ENCODE results near the gene ABCB8. TPM values are rescaled to one million over a fixed set of nuclear protein-coding genes. Genes with fewer than 3 reads are reported as not detected.
A peak's percentile ranks its signal among the peaks of the same experiment; 100 is the strongest.

The ABCB8 gene
- total and polyA plus RNA-seq, 9 of the 15 experiments (the other 6 are each of a cell fraction or from before 2014, with no cell fraction given), result 7.6 to 106 (median 36.3) TPM

DNA sequence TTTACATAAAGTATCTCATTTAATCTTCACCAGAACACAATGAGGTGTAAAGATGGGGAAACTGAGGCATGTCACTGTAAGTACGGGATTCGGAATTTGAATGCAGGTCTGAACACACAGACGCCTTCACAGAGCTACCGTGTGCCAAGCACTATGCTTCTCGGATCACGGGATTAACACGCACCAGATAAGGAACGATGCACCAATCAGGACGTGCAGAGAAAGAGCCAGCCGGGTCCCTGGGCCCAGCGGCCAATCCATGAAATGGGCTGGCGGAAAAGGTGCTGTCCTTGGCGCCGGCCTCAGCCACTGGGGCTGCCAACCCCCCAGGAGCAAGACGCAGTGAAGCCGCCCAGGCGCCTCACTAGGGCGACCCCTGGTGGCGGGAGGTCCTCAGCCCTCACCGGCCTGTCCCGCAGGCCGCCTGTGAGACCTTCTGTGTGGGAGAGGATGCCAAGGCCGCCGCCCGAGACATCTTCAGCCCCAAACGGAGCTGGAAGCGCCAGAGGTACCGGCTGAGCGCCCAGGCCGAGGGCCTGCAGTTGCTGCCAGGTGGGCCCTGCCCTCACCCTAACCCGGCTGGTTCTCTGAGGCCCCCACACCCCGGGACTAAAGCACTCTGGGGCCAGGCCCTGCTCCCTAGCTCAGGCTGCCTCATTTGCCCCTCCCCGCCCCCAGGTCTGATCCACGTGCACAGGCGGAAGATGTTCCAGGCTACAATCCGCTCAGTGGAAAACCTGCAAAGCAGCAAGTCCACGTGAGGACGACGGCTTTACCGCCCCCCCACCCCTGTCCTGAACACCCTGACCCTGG, 19.5 kb upstream of the ABCB8 start (continued):
- TF ChIP-seq IRF9 (tag; IDR thresholded peaks at IDR 0.05) (no peak), VEZF1 (CRISPR knock-in tag; IDR thresholded peaks at IDR 0.05) (peak; percentile 71), LARP7 (IDR thresholded peaks at IDR 0.05) (no peak), ZMIZ1 (IDR thresholded peaks at IDR 0.05; ENCODE audit: low read depth in 2 of 2, low read length in 2 of 2) (no peak; a peak in 1 of 4 replicates), KAT8 (IDR thresholded peaks at IDR 0.05; ENCODE audit: low read depth) (no peak), ZNF253 (CRISPR knock-in tag; conservative IDR thresholded peaks at IDR 0.05) (no peak), ZNF551 (CRISPR knock-in tag; IDR thresholded peaks at IDR 0.05) (no peak), XRCC5 (IDR thresholded peaks at IDR 0.05; ENCODE audit: low read depth, low read length) (peak; percentile 99)
- TF ChIP-seq, protein P1, sequence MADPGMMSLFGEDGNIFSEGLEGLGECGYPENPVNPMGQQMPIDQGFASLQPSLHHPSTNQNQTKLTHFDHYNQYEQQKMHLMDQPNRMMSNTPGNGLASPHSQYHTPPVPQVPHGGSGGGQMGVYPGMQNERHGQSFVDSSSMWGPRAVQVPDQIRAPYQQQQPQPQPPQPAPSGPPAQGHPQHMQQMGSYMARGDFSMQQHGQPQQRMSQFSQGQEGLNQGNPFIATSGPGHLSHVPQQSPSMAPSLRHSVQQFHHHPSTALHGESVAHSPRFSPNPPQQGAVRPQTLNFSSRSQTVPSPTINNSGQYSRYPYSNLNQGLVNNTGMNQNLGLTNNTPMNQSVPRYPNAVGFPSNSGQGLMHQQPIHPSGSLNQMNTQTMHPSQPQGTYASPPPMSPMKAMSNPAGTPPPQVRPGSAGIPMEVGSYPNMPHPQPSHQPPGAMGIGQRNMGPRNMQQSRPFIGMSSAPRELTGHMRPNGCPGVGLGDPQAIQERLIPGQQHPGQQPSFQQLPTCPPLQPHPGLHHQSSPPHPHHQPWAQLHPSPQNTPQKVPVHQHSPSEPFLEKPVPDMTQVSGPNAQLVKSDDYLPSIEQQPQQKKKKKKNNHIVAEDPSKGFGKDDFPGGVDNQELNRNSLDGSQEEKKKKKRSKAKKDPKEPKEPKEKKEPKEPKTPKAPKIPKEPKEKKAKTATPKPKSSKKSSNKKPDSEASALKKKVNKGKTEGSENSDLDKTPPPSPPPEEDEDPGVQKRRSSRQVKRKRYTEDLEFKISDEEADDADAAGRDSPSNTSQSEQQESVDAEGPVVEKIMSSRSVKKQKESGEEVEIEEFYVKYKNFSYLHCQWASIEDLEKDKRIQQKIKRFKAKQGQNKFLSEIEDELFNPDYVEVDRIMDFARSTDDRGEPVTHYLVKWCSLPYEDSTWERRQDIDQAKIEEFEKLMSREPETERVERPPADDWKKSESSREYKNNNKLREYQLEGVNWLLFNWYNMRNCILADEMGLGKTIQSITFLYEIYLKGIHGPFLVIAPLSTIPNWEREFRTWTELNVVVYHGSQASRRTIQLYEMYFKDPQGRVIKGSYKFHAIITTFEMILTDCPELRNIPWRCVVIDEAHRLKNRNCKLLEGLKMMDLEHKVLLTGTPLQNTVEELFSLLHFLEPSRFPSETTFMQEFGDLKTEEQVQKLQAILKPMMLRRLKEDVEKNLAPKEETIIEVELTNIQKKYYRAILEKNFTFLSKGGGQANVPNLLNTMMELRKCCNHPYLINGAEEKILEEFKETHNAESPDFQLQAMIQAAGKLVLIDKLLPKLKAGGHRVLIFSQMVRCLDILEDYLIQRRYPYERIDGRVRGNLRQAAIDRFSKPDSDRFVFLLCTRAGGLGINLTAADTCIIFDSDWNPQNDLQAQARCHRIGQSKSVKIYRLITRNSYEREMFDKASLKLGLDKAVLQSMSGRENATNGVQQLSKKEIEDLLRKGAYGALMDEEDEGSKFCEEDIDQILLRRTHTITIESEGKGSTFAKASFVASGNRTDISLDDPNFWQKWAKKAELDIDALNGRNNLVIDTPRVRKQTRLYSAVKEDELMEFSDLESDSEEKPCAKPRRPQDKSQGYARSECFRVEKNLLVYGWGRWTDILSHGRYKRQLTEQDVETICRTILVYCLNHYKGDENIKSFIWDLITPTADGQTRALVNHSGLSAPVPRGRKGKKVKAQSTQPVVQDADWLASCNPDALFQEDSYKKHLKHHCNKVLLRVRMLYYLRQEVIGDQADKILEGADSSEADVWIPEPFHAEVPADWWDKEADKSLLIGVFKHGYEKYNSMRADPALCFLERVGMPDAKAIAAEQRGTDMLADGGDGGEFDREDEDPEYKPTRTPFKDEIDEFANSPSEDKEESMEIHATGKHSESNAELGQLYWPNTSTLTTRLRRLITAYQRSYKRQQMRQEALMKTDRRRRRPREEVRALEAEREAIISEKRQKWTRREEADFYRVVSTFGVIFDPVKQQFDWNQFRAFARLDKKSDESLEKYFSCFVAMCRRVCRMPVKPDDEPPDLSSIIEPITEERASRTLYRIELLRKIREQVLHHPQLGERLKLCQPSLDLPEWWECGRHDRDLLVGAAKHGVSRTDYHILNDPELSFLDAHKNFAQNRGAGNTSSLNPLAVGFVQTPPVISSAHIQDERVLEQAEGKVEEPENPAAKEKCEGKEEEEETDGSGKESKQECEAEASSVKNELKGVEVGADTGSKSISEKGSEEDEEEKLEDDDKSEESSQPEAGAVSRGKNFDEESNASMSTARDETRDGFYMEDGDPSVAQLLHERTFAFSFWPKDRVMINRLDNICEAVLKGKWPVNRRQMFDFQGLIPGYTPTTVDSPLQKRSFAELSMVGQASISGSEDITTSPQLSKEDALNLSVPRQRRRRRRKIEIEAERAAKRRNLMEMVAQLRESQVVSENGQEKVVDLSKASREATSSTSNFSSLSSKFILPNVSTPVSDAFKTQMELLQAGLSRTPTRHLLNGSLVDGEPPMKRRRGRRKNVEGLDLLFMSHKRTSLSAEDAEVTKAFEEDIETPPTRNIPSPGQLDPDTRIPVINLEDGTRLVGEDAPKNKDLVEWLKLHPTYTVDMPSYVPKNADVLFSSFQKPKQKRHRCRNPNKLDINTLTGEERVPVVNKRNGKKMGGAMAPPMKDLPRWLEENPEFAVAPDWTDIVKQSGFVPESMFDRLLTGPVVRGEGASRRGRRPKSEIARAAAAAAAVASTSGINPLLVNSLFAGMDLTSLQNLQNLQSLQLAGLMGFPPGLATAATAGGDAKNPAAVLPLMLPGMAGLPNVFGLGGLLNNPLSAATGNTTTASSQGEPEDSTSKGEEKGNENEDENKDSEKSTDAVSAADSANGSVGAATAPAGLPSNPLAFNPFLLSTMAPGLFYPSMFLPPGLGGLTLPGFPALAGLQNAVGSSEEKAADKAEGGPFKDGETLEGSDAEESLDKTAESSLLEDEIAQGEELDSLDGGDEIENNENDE (IDR thresholded peaks at IDR 0.05; ENCODE audit: low read depth, low read length), result no peak

All from K562 (cell line).